HTERT RPE-1 (cell line): ENCODE measurements around the gene PPP1CB.

Source experiments
- in situ Hi-C: fragments of 300-500 bp; cut with MboI; formaldehyde crosslinking; loops from 4 replicates; pipeline ENCODE4 v1.14.3; 2020; ENCODE audit warnings: low sequenced_read_pairs

PPP1CB gene

DNA sequence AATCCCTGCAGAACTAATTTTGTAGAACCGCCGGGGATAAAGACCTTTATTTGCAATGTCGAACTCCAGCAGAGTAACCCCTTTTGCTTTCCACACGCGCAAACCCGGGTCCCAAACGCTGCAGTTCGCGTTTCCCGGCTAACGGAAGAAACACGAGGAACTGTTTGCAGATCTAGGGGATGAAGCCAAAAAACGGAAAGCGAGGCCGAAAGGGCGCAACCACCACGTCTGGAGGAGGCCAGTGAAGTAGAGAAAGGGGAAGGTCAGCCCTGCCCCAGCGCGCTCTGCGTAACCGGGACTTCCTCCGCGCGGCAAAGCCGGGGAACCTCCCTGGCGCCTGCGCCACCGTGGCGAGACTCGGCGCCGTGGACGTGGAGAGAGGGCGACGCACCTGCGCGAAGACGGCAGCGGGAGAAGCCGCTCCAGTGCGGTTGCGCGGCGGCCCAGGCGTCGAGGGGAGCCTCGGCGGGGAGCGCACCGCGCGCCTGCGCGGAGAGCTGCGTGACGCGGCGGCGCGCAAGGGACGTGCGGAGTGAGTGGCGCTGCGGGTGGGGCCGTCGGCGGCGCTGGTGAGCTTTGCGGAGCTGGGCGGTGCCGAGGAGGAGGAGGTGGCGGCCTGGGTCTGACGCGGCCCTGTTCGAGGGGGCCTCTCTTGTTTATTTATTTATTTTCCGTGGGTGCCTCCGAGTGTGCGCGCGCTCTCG, at the start of gene PPP1CB:
TSS of gene PPP1CB (plus strand) at position 579 of the 704 bp plus-strand sequence. CDS start 295 bp downstream, outside the sequence.
- in situ Hi-C loops, result no loop called here

DNA sequence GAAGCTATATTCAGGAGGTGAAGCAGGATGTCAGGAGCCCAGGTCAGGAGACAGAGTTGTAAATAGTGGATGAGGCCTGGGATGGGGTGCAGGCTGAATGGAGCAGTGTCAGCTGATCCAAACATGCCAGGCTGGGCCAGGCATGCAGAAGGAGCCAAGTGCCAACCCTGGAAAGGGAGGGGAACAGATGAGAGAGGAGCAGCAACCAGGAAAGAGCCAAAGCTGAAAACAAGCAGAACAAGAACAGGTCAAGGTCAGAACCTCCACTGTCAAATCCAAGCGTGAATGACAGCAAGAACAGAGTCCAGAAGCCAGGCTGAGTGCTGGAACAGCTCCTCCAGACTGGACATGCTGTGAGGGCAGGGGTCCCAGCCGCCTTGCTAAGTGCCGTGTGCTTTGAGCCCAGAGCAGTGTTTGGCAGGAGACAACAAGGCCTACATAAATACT, 49.2 kb upstream of the PPP1CB start:
- in situ Hi-C loops, result no loop called here

DNA sequence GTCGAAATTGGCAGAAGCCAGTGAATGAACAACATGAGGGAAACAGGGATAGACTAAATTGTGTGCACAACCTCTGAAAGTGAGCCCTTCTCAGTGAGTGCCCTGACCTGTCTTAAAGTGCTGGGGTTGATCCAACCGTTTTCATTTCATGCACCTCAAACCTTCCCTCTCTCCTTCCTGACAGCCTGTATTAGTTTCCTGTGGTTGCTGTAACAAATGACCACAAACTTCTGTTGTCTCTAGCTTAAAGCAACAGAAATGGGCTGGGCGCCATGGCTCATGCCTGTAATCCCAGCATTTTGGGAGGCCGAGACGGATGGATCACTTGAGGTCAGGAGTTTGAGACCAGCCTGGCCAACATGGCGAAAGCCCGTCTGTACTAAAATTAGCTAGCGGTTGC, 48.8 kb upstream of the PPP1CB start:
- in situ Hi-C loops, result no loop called here

DNA sequence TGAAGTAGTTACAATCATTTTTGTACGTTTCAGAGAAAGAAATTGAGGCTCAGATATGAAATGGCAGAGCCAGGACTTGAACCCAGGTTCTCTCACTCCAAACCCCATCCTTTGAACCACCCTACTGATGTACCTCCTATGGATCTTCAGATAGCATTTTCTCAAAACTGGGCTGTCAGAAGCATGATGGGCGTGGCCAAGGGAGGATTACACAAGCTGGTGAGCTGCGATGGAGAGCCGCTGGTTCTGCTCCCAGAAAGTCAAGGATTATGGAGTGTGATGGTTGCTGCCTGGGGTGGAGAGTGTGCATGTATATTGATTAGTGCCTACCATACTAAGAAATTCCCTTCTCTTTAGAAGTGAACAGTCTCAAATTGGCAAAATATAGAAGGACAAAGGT, 47.0 kb upstream of the PPP1CB start:
- in situ Hi-C loops, result no loop called here

DNA sequence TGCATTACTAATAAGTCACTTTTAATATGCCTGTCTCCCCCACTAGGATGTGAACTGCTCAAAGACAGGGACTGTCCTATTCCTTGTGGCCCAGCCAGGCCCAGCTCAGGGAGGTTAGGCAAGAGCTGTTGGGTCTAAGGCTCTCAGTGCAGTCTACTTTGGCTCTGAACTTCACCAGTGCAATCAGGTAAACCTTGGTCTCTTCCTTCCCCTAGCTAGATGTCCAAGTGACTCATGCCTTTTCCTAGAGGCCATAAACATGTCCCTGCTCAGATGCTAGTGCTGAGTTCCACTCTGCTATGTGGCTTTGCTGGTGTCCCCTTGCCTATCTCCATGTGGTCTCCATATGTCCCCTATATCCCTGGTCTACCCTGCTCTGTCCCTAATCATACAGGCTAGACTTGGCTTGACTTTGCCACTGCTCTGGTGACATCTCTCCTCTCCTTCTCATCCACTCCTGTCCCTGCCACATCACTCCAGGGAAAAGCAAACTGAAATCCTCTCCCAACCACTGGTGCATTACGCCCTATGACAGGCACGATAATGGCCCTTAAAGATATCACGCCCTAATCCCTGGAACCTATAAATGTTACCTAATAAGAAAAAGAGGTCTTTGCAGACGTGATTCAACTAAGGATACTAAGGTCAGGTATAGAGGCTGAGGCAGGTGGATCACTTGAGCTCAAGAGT, 45.7 kb upstream of the PPP1CB start:
- in situ Hi-C loops, result no loop called here

DNA sequence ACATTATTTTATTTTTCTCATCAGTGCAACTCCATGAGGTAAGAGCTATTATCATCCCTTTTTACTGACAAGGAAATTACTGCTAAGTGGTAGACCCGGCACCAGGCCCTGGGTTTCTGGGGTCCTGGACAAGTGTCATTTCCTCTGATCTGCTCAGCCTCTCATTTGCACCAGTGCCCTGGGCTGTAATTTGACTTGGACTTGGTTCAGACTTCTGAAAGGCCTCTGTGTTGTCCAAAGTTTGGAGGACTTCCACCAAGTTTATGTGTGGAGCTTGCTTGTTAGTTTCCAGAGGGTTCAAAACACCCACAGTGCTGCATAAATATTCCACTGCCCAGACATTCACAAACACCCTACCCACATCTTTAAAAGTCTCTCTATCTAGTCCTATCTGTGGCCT, 44.0 kb upstream of the PPP1CB start:
- in situ Hi-C loops, result no loop called here

DNA sequence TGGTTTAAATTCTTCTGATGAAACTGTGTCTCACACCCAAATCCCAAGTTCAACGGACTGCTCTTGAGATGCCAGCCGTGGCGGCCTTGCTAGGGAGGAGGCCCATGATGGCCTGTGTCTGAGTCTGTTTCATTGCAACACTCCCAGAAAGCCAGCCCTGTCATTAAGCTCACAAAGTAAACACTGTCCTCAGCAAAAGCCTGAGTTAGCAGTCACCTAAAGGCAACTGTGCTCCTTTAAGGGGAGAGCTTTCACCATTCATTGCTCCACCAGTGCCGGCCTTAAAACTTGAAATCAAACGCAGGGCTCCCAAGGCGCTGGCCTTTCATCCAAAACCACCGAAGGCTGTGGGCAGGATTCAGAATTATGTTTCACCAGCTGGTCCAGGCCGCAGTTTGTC, 42.5 kb upstream of the PPP1CB start:
- in situ Hi-C loops, result no loop called here

DNA sequence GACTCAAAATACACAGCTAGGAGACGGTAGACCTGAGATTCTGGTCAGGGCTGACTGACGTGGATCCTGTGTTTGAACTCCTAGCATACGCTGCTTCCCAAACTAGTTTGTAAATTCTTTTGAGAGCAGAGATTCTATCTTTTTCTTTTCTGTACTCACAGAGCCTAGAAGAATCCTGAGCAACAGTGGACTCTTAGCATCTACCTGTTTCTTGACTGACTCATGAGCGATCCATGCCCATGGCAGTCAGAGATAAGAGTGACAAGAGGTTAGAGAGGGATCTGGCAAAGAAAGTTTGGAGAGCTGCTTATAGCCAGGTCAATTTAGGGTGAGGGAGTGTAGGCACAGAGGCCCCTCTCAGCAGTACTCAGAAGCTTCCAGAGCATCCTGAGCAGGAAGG, 41.1 kb upstream of the PPP1CB start:
- in situ Hi-C loops, result no loop called here

DNA sequence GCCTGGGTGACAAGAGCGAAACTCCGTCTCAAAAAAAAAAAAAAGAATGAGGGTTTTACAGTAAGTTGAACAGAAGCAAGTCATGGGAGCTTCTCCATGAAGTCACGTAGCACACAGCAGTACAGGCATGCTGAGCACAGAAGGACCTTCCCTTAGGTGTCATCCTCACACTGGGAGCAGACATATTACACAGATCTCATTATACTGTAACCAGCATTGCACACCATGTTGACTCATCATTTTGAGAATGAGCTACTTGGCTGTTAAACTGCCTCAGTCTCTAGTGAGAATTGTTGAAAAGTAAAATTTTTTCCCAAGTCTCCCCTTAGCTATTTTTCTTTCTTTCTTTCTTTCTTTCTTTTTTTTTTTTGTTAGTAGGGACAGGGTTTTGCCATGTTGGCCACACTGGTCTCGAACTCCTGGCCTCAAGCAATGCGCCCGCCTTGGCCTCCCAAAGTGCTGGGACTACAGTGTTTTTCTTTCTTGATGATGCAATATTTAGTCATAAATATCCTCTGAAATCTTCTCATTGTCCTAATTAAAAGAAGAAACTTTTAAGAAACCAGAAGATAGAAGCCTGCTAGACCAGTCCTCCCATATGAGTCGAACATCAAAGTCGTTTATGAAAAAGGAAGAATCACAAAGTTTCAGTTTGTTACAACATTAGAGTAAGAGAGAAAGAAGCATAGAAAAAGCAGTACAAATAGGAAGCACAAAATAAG, 37.9 kb upstream of the PPP1CB start:
- in situ Hi-C loops, result no loop called here

DNA sequence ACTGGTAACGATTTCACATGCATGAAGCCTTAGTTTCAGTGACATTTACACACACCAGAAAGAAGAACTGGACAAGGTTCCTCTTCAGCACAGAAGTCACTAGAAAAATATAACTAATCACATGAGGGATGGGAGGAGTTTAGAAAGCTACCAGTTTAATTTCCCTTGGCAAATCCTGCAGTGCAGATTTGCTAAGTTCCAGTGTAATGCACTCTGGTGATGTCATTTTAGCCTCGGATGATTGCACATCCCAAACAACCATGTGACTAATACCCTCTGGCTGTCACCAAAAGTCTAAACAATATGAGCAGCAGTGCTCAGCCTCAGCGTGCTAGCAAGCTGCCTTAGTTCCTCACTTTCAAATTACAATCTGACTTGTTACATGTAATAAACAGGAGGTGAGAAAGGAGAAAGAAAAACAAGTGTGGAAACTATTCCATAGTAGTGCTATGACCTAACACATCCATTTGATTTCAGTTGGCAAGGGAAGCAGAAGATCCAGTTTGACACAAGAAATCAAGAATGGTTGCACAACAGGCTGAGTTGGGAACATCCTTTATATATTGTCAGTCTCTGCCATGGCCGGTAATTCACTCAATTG, 35.3 kb upstream of the PPP1CB start:
- in situ Hi-C loops, result no loop called here

DNA sequence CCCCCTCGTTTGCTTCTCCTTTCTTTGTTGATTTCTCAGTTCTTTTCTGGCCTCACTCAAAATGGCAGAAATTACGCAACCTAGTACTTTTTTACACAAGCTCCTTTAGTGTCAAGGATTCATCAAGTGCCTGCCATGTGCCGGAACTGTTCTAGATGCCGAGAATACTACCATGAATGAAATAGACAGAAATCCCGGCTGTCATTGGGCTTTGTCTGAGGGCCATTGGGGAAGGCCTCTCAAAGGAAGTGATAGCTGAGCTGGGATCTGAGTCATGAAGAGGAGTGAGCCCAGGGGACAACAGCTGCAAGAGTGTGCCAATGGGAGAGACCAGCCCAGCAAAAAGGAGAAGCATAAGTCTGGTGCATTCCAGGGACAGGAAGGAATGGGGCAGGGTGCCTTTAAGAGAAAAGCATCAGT, 34.3 kb upstream of the PPP1CB start:
- in situ Hi-C loops, result no loop called here

DNA sequence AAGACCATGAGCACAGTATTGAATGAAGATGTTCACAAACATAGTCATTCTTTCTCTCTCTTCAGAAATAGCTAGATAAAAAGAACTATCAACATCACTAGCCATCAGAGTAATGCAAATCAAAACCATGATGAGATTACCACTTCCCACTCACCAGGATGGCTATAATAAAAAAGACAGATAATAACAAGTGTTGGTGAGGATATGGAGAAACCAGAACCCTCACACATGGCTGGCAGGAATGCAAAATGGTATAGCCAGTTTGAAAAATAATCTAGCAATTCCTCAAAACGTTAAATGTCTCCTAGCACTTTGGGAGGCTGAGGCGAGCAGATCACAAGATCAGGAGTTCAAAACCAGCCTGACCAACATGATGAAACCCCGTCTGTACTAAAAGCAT, 31.3 kb upstream of the PPP1CB start:
- in situ Hi-C loops, result no loop called here

DNA sequence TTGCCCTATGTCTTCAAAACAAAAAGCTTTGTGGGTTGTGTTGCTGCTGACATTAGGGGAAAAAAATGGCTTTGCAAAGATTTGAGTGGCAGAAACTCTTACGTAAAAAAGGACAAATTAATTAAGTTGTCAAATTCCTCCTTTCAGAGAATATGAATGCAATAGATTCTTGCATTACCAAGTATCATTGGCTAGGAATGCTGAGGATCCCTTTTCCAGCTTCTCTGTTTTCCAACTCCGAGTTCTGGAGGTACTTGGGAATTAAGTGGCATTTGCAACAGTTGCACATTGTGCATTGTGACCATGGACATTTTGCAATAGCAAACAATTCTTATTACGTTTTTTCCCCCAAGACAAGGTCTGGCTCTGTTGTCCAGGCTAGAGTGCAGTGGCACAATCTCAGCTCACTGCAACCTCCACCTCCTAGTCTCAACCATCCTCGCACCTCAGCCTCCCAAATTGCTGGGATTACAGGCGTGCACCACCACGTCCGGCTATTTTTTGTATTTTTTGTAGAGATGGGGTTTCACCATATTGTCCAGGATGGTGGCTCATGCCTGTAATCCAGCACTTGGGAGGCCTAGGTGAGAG, 29.9 kb upstream of the PPP1CB start:
- in situ Hi-C loops, result no loop called here

DNA sequence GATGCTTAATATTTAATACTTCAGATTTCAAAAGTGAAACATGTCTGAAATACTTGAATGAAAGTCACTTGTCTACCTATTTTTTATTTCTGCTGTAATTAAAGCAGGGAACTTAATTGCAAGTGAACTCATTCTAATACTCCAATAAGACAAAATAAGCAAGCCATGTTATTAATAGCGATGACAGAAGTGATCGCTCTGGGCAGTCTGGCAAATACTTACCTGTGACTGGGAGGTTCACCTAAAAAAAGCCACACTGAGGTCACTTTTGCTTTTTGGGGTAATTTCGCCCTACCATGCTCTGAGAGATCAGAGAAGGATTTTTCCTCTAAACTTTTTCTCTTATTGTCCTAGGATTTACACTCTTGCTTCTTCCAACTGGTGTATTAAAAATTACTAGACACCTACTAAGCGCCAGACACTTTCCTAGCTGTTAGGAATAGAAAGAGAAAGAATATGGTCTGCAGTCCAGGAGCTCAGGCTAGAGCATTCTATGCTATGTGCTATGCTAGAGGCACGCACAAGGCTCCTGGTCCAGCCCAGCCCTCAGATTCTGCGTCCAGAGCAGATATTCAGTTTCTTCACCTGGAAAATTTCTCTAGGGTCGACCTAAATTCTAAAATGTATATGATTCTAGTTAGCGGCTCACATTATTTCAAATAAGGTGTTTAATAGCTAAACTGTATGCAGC, 26.5 kb upstream of the PPP1CB start:
- in situ Hi-C loops, result no loop called here

DNA sequence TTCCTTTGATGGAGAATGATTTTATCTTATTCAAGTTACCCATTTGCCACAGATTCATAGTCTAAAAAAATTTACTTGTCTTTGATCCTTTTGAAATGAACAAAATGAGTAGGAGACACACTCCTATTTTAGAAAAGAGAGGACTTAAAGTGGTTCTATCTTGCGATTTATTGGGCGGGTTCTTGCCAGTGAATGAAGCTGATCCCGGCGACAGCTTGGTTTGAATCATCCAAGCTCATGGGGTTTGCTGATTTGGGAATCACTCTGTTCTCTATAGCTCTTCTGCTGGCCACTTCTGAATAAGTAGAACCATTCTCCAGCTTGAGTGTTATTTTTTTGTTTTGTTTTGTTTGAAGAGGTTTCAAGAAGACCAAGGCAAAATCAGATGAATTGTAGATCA, 25.5 kb upstream of the PPP1CB start:
- in situ Hi-C loops, result no loop called here

DNA sequence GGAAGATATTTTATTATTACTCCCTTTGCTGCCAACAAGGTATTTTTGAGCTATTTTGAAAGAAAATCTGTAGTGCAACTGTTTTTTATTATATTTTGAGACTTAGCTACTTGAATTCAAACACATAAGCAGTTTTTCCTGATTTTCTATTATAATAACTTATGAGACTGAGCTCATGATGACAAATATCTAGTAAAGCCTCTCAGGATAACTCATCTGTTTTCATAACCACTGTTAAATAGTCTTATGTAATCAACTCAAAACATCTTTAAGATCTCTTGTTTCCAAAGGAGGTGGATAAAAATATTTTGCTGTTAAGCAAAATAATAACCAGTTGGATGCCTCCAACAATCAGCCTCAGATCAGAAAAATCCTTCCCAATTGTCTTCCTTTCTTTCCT, 21.9 kb upstream of the PPP1CB start:
- in situ Hi-C loops, result no loop called here

DNA sequence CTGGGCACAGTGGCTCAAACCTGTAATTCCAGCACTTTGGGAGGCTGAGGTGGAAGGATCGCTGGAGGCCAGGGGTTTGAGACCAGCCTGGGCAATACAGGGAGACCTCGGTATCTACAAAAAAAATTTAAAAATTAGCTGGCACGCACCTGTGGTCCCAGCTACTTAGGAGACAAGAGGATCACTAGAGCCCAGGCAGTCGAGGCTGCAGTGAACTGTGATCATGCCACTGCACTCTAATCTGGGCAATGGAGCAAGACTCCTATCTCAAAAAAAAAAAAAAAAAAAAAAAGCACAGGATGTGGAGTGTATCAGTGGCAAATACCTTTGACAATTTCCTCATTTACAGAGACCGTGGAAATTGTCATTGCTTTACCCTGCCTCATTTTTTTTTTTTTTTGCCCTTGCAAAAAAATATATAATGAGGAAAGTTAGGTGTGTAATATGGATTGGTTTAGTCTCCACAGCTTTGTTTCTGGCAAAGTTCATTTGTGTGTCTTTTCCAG, 20.9 kb upstream of the PPP1CB start:
- in situ Hi-C loops, result no loop called here

DNA sequence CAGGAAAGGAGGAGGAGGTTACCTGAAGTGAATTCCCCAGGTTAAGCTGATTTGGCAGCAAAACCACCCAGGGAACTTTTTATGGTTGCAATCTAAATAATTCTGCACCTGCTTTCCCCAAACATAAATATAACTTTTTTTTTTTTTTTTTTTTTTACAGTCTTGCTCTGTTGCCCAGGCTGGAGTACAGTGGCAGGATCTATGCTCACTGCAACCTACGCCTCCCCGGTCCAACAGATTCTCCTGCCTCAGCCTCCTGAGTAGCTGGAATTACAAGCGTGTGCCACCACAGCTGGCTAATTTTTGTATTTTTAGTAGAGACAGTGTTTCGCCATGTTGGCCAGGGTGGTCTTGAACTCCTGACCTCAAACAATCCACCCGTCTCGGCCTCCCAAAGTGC, 16.1 kb upstream of the PPP1CB start:
- in situ Hi-C loops, result no loop called here

DNA sequence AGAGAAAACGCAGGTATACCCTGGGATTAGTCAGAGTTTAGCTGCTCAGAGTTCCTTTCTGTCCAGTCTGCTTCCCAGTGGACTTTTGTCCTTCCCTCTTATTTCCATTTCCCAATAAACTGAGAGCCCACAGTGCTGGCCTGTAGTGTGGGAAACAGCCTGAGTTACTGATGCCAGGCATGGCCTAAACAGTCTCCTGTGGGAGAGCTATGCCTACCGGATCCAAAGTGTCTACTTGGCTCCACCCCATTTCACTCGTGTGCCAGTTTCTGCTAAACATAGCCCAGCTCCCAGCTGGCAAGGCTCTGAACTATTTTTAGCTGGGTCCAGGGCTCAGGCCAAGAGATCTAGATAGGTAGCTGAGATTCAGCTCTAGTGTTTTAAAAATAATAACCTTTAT, 15.6 kb upstream of the PPP1CB start:
- in situ Hi-C loops, result no loop called here

DNA sequence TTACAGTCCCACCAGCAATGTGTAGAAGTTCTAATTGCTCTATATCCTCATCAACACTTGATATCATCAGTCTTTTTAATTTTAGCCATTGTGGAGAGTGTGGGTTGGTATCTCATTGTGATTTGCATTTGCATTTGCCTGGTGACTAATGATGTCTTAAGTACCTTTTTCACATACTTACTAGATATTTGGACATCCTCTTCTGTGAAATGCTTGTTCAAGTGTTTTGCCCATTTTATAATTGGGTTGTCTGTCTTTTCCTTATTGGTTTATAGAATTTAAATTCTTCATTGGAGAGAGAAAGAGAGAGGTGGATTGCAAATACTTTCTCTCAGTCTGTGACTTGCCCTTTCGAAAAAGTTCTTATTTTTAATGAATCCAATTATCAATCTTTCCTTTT, 14.0 kb upstream of the PPP1CB start:
- in situ Hi-C loops, result no loop called here
